ENCODE data around the gene HYAL2.

DNA sequence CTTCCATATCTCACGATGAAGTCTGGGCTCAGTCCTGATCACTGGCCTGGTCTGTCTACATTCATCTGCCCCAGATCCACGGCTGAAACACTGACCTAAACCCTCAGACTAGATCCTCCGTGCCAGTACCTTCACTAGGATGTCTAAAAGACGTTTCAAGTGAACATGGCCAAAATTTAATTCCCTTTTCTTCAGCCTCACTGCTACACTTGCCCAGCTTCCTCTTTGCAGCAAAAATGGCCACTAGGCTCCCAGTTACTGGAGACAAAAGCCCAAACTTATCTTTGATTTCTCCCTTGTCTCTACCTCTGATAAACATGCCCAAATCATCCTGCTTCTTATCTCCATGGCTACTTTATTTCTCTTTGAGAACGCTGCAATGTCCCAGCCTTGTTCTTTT is 16.4 kb upstream of the HYAL2 start:
- no peak for TF ChIP-seq CTCF (IDR thresholded peaks at IDR 0.05)
- no peak for TF ChIP-seq POLR2A (IDR thresholded peaks at IDR 0.05)

Measured in ovary (tissue), 3 donors.